Stimulated activated CD8-positive, alpha-beta memory T cell treated with anti-CD3 and anti-CD28 coated beads, Interleukin-15, amount 100 ng/mL, for 24 hours (primary cell): Measurements from ENCODE around the gene TRIM6.
"Not testable (repeated sequence)": the region's sequence is repeated elsewhere in the genome, so short reads cannot be mapped to it uniquely, and the experiment has no call there.

Experiments used
- DNase-seq: peaks from one replicate; pipeline ENCODE4 v3.0.0-alpha.2; 2020; ENCODE audit warnings: low read depth

Gene TRIM6

GRCh38 chr11:5596607-5597201 is at the start of gene TRIM6:
Gene TRIM6, plus strand, starts transcription at chr11:5596637. Its CDS starts 261 bp downstream, at chr11:5596898.
- no peak for DNase-seq

- DNase-seq: no peak
These were observed 48.5 kb upstream of the TRIM6 start for GRCh38 chr11:5547982-5548381.

GRCh38 chr11:5548440-5548839 is 48.0 kb upstream of the TRIM6 start, which contains the start of gene OR52H1:
Gene OR52H1, minus strand, starts transcription at chr11:5548540. Its CDS starts 3,035 bp downstream, at chr11:5545505.
- no peak for DNase-seq

DNA sequence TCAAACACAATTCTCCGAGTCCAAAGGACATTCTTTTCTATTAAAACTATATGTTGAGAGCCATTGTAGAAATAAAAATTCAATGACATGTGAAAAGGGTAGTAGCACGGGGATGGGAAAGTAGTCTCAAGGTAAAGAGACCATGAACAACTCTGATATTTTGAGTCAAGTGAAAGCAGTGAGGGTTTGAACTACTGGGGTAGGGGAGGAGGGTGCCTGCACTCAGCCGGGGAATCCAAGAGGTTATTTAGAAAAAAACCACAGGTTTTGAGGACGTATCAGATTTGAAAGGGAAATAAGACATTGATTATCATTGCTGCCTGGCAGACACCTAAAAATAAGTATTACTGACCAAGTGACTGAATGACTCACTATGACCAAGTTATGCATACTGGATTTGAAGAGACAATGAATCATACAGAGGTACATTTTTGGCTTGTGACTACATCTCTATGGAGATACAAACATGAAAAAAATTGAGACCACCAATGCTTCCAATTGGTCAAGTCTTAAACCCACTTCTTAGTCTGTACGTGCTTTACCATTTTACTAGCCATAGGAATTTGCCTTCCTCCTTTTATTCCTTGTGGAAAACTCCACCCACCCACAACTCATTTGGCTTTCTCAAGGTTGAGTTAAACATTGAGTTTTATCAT is 45.9 kb upstream of the TRIM6 start:
- DNase-seq: no peak

- DNase-seq: no peak
These were observed 43.1 kb upstream of the TRIM6 start for GRCh38 chr11:5553343-5553742.

- no peak for DNase-seq
These were observed 39.7 kb upstream of the TRIM6 start for GRCh38 chr11:5556596-5557188.

- no peak for DNase-seq
These were observed 38.7 kb upstream of the TRIM6 start for GRCh38 chr11:5557751-5558150.

- DNase-seq: no peak
These were observed 32.0 kb upstream of the TRIM6 start for GRCh38 chr11:5564259-5565019.

DNA sequence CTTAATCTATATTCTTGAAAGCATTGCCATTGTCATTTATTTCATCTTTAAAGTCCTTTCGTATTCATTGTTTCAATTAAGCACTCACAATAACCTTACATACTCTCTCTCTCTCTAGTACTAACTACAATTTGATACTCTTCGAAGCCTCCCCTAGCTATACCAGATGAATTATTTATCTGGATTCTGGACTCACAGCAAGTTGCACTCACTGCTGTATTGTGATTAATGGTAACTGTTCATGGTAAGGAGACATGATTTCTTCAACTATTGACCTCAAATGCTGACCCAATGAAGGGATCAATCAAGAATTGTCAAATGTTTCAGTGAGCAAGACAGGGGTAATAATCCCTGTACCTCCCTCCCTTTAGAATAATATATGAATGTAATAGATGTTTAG is 21.8 kb upstream of the TRIM6 start:
- DNase-seq: no peak

DNA sequence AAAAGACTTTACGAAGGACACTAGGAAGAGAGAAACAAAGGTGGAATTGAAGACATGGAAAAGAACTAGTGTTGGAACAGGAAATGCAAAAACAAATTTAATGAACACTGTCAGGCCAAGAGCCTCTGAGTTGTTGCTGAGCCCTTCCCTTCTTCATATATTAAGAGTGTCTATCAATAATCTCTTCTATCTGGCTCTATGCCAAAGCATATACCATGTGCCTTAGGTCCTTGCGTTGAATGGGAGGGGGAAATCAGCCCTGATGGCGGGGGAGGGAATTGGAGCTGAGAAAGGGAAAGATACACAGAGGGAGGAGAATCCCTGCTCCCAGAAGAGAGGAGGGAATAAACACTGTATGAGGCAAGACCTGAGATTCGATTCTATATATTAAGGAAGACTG is 21.3 kb upstream of the TRIM6 start:
- no peak for DNase-seq

GRCh38 chr11:5577101-5577500 is 19.3 kb upstream of the TRIM6 start:
- no peak for DNase-seq

GRCh38 chr11:5580577-5580976 is 15.9 kb upstream of the TRIM6 start, which contains the start of gene OR52B6:
Gene OR52B6, plus strand, starts transcription at chr11:5580877. Its CDS starts 0 bp downstream, at chr11:5580877.
- no peak for DNase-seq

DNA sequence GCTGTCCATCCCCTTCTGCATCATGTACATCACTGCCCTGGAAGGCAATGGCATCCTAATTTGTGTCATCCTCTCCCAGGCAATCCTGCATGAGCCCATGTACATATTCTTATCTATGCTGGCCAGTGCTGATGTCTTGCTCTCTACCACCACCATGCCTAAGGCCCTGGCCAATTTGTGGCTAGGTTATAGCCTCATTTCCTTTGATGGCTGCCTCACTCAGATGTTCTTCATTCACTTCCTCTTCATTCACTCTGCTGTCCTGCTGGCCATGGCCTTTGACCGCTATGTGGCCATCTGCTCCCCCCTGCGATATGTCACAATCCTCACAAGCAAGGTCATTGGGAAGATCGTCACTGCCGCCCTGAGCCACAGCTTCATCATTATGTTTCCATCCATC is 15.4 kb upstream of the TRIM6 start:
- DNase-seq: no peak

GRCh38 chr11:5584458-5584857 is 12.0 kb upstream of the TRIM6 start:
- not testable (repeated sequence) for DNase-seq

DNA sequence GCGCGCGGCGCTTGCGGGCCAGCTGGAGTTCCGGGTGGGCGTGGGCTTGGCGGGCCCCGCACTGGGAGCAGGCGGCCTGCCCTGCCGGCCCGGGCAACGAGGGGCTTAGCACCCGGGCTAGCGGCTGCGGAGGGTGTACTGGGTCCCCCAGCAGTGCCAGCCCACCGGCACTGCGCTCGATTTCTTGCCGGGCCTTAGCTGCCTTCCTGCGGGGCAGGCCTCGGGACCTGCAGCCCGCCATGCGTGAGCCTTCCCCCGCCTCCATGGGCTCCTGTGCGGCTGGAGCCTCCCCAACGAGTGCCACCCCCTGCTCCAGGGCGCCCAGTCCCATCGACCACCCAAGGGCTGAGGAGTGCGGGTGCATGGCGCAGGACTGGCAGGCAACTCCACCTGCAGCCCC is 6.5 kb upstream of the TRIM6 start:
- DNase-seq: not testable (repeated sequence)

- DNase-seq: no peak
These were observed 4.8 kb upstream of the TRIM6 start for GRCh38 chr11:5591613-5592012.

DNA sequence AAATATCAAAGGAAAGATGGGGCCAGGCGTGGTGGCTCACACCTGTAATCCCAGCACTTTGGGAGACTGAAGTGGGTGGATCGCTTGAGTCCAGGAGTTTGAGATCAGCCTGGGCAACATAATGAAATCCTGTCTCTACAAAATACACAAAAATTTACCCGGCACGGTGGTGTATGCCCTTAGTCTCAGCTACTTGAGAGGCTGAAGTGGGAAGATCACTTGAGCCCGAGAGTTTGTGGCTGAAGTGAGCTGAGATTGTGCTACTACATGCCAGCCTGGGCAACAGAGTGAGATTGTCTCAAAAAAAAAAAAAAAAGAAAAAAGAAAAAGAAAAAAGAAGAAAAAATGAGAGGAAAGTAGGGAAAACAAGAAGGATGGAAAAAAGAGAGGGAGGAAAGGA is 3.8 kb upstream of the TRIM6 start:
- DNase-seq: no peak

GRCh38 chr11:5593146-5593545 is 3.3 kb upstream of the TRIM6 start:
- DNase-seq: no peak

DNA sequence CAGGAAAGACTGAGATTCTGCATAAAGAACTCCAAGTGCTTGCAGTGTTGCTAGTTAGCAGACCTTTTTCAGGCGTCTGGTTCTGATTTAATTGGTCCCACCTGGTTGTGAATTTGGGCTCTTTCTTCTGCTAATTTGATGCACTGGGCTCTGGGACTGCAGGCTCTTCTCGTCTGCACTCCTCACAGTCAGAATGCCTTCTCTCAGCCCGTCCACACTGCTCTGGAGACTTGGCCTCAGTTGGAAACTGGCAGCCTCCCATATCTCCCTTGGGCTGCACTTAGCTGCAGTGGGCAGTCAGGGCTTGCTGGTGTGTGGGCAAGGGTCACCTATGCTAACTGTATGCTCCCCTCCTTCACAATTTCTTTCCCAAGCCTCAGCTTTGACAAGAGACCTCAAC is 1.5 kb downstream of the TRIM6 start:
- no peak for DNase-seq

- DNase-seq: peak; percentile 10
These were observed 4.0 kb downstream of the TRIM6 start for GRCh38 chr11:5600374-5600851.

DNA sequence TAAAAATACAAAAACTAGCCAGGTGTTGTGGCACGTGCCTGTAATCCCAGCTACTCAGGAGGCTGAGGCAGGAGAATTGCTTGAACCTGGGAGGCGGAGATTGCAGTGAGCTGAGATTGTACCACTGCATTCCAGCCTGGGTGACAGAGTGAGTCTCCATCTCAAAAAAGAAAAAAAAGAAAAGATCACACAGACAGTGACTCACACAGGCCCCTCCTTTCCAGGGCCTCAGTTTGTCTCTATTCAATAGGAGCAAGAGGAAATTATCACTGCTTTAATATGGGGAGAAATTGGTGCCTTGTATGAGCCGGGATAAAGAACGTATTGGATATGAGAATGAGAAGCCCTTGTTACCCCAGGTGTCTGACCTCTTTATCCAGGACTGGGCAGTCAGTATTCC is 6.4 kb downstream of the TRIM6 start:
- not testable (repeated sequence) for DNase-seq

DNA sequence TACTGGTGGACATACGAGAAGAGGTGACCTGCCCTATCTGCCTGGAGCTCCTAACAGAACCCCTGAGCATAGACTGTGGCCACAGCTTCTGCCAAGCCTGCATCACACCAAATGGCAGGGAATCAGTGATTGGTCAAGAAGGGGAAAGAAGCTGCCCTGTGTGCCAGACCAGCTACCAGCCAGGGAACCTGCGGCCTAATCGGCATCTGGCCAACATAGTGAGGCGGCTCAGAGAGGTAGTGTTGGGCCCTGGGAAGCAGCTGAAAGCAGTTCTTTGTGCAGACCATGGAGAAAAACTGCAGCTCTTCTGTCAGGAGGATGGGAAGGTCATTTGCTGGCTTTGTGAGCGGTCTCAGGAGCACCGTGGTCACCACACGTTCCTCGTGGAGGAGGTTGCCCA is 6.9 kb downstream of the TRIM6 start:
- DNase-seq: no peak

GRCh38 chr11:5604896-5605295 is 8.5 kb downstream of the TRIM6 start:
- no peak for DNase-seq
